Measurements from ENCODE around the gene SERPINB10.

Gene SERPINB10

DNA sequence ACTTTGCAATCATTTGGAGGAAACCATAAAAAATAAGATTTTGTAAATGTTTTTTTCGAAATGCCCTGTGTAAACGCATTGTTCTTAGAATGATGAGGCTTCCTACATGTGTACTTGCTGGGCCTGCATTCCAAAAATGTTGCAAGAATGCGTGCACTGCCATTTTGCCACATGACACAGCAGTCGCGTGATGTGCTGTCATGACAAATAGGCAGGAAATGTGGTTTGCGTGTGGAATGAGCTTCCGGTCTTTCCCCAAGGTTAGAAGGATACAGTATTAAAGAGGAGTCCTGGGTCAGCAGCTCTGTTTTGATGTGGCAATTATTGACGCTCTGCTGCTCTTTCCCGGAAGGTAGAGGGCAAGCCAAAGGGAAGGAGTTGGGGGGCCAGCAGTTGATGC, 38.4 kb upstream of the SERPINB10 start:
- TF ChIP-seq, protein P1, sequence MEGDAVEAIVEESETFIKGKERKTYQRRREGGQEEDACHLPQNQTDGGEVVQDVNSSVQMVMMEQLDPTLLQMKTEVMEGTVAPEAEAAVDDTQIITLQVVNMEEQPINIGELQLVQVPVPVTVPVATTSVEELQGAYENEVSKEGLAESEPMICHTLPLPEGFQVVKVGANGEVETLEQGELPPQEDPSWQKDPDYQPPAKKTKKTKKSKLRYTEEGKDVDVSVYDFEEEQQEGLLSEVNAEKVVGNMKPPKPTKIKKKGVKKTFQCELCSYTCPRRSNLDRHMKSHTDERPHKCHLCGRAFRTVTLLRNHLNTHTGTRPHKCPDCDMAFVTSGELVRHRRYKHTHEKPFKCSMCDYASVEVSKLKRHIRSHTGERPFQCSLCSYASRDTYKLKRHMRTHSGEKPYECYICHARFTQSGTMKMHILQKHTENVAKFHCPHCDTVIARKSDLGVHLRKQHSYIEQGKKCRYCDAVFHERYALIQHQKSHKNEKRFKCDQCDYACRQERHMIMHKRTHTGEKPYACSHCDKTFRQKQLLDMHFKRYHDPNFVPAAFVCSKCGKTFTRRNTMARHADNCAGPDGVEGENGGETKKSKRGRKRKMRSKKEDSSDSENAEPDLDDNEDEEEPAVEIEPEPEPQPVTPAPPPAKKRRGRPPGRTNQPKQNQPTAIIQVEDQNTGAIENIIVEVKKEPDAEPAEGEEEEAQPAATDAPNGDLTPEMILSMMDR (IDR thresholded peaks at IDR 0.05; ENCODE audit: extremely low read depth, insufficient read depth, missing control alignments): no peak
- in situ Hi-C loops (cut with MboI; ENCODE audit: low pct_unique_long_range_greater_than_20kb, low sequenced_read_pairs, unreplicated experiment): no loop called here
- DNase-seq (ENCODE audit: low spot score): no peak

DNA sequence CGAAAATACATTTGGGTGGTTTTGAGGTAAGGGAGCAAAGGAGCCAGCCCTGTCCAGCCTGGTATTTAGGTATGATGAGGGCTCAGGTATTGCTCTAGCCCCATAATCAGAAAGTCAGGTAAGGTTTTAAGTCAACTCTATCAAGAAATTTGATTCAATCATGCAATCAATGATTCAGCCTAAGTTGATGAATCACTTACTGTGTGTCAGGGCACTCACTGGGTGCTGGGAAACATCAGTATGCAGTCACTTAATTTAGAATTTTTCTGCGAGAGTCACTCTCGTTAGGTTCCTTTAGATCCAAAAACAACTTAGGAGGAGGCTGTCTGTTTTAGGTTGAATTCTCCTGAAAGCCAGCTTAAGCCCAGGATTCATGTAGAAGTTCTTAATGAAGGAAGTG, 37.9 kb upstream of the SERPINB10 start:
- DNase-seq (ENCODE audit: low spot score): no peak

DNA sequence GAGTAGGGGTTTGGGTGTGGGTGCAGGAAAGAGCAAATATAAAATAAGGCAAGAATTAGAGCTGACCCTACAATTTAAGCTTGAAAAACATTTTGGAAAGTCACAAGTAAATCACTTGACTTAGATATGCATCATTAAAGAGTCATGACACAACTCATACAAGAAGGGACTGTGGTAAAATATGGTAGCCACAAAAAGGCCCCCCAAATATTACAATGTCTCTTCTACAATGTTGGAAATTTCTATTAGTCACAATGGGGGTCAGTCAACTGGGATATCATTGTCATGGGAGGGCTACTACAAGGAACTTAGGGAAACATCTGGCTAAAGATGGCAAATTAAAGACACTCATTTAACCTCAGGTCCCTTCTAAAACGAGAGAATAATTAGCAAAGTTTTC, 35.9 kb upstream of the SERPINB10 start:
- in situ Hi-C loops (cut with MboI; ENCODE audit: low pct_unique_long_range_greater_than_20kb, low sequenced_read_pairs, unreplicated experiment): no loop called here
- DNase-seq (ENCODE audit: low spot score): no peak
- TF ChIP-seq, protein P1 (IDR thresholded peaks at IDR 0.05; ENCODE audit: extremely low read depth, insufficient read depth, missing control alignments): no peak

More for the DNA sequence above, 37.9 kb upstream of the SERPINB10 start:
- in situ Hi-C loops (cut with MboI; ENCODE audit: low pct_unique_long_range_greater_than_20kb, low sequenced_read_pairs, unreplicated experiment): no loop called here
- TF ChIP-seq, protein P1 (IDR thresholded peaks at IDR 0.05; ENCODE audit: extremely low read depth, insufficient read depth, missing control alignments): no peak

DNA sequence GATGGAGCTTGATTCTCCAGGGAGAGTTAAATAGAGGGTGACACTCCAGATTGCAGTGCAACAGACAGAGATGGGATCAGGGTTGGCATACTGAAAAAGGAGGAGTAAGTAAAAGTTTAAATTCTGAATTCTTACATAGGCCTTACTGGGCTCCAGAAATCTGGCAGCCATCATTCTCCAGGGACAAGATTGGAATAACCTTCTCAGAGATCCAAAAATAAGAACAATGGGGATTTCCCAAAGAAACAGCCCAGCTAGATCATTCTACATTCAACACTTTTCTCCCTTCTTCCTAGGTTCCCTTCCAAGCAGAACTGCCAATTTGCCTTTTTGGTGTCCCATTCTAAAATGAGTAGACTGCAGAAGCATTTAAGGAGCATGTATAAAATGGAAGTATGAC, 35.2 kb upstream of the SERPINB10 start:
- TF ChIP-seq, protein P1 (IDR thresholded peaks at IDR 0.05; ENCODE audit: extremely low read depth, insufficient read depth, missing control alignments): no peak
- no peak for DNase-seq (ENCODE audit: low spot score)
- in situ Hi-C loops (cut with MboI; ENCODE audit: low pct_unique_long_range_greater_than_20kb, low sequenced_read_pairs, unreplicated experiment): no loop called here

DNA sequence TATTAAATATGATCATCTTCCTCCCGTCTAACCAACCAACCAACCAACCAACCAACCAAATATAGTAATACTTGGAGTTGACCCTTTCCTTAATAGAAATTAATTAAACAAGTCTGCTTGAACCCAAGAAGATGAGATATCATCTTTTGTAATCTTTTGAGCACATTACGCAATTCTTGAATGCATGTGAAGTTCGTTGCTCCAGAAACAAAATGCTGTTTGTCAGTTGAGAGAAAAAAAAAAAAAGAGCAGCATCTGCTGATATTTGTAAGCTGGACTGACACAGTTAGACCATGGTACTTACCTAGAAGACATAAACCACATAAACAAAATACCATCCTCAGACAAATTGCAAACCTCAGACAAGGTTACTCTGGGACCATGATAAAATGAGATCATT, 29.4 kb upstream of the SERPINB10 start:
- TF ChIP-seq, protein P1 (IDR thresholded peaks at IDR 0.05; ENCODE audit: extremely low read depth, insufficient read depth, missing control alignments): no peak
- DNase-seq (ENCODE audit: low spot score): no peak
- in situ Hi-C loops (cut with MboI; ENCODE audit: low pct_unique_long_range_greater_than_20kb, low sequenced_read_pairs, unreplicated experiment): no loop called here

DNA sequence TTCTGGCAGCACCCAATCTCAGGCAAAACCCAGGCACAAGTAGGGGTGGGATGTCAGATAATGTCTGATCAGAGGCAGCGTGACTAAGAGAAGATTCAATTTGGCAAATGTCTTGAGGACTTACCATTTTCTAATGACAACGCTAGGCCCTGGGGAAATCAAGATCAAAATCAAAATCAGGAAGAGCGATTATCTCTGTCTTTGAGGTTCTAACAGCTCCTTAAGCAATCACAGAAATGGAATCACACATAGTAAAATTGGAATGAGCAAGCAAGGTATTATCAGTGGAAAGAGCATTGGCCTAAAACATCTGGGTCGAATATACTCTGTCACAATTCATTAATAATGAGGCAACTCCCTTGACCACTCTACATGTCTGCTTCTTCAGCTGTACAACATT, 28.8 kb upstream of the SERPINB10 start:
- in situ Hi-C loops (cut with MboI; ENCODE audit: low pct_unique_long_range_greater_than_20kb, low sequenced_read_pairs, unreplicated experiment): no loop called here
- no peak for DNase-seq (ENCODE audit: low spot score)
- TF ChIP-seq, protein P1 (IDR thresholded peaks at IDR 0.05; ENCODE audit: extremely low read depth, insufficient read depth, missing control alignments): no peak

DNA sequence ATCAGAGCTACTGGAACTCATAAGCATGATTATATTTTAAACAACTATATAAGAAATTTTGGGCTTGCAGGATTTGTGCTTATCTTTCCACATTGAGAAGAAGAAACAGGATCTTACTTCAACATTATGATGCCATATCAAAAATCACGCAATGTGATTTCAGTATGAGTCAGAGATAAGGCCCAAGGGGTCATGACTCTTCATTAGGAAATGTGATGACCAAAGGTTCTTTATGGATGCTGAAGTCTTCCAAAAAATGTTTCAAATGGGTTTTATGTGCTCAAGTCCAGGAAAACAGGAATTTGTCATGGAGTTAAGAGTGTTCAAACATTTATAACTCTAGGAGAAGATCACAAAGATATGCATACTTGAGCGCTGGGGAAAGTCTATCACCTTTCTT, 28.0 kb upstream of the SERPINB10 start:
- no peak for DNase-seq (ENCODE audit: low spot score)
- TF ChIP-seq, protein P1 (IDR thresholded peaks at IDR 0.05; ENCODE audit: extremely low read depth, insufficient read depth, missing control alignments): no peak
- in situ Hi-C loops (cut with MboI; ENCODE audit: low pct_unique_long_range_greater_than_20kb, low sequenced_read_pairs, unreplicated experiment): no loop called here

Measured in GM13977 (cell line).